OCI-LY1 (cell line): ENCODE data around the gene ADAMTSL1.

Experiments used
- EZH2 ChIP-seq: fragments of 200-600 bp; sonication (generic), shearing (Covaris generic); IDR thresholded peaks from 2 replicates; pipeline ENCODE4 v1.8.0; 2017; ENCODE audit warnings: borderline replicate concordance, mixed run types, mild to moderate bottlenecking, antibody characterized with exemption, low read length, moderate library complexity, mixed read lengths
- TF ChIP-seq, protein P1 (sequence below): fragments of 200-600 bp; sonication (generic), shearing (Covaris generic); IDR thresholded peaks from 2 replicates; pipeline ENCODE4 v1.5.1; 2017; ENCODE audit warnings: mild to moderate bottlenecking, antibody characterized with exemption, low read length, moderate library complexity, mixed read lengths

DNA sequence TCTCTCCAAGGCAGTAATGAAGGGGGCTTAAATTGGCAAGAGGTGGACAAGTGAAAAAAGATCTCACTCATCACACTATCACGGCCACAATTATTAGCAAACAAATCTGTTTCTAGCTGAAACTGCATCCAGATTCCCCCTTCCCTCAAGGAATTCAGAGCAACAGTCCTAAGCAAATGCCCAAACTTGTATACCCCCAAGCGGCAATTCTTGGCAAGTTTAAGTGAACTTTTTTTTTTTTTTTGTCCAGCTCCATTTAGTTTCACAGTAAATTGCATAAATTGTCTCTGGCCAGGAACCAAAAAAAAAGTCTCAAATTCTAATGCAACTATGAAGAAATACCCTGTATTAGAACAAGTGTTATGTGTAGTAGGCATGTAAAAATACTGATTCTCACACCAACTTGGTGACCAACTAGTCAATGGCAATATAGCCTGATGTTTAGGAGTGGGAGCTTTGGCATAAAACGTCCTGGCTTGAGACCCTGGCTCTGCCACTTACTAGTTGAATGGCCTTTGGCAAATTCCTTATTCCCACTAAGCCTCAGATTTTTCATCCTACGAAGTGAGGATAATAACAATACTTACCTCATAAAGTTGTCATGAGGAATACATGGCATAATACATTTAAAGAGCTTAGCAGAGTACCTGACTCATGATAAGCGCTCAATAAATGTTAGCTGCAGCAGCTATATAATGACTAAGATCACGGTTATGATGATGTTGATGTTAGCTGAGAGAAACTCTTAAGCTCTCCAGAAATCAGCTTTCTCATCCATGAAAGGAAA is 193.2 kb downstream of the ADAMTSL1 start:
- TF ChIP-seq, protein P1, sequence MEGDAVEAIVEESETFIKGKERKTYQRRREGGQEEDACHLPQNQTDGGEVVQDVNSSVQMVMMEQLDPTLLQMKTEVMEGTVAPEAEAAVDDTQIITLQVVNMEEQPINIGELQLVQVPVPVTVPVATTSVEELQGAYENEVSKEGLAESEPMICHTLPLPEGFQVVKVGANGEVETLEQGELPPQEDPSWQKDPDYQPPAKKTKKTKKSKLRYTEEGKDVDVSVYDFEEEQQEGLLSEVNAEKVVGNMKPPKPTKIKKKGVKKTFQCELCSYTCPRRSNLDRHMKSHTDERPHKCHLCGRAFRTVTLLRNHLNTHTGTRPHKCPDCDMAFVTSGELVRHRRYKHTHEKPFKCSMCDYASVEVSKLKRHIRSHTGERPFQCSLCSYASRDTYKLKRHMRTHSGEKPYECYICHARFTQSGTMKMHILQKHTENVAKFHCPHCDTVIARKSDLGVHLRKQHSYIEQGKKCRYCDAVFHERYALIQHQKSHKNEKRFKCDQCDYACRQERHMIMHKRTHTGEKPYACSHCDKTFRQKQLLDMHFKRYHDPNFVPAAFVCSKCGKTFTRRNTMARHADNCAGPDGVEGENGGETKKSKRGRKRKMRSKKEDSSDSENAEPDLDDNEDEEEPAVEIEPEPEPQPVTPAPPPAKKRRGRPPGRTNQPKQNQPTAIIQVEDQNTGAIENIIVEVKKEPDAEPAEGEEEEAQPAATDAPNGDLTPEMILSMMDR: no peak
- TF ChIP-seq EZH2: no peak
